ENCODE results near the gene GSTM3. TPM values are rescaled to one million over a fixed set of nuclear protein-coding genes. Genes with fewer than 3 reads are reported as not detected.

The GSTM3 gene
- total RNA-seq: 48.0 TPM

GRCh38 chr1:109740615-109741373, at the start of gene GSTM3:
TSS of gene GSTM3 (minus strand) at chr1:109741038. CDS start at chr1:109740287, 751 bp downstream.
- no peak for DNase-seq

- DNase-seq: no peak
Observed at GRCh38 chr1:109790329-109790728, 49.5 kb upstream of the GSTM3 start.

GRCh38 chr1:109789551-109790180, 48.8 kb upstream of the GSTM3 start:
- no peak for DNase-seq

GRCh38 chr1:109788695-109789521, 48.1 kb upstream of the GSTM3 start:
- no peak for DNase-seq

- no peak for DNase-seq
Observed at GRCh38 chr1:109787845-109788601, 47.2 kb upstream of the GSTM3 start.

GRCh38 chr1:109787211-109787844, 46.5 kb upstream of the GSTM3 start:
- DNase-seq: no peak

GRCh38 chr1:109786531-109787021, 45.7 kb upstream of the GSTM3 start:
- no peak for DNase-seq

GRCh38 chr1:109786112-109786480, 45.3 kb upstream of the GSTM3 start:
- no peak for DNase-seq

GRCh38 chr1:109785446-109786111, 44.7 kb upstream of the GSTM3 start:
- no peak for DNase-seq

GRCh38 chr1:109784551-109785252, 43.9 kb upstream of the GSTM3 start:
- DNase-seq: no peak

GRCh38 chr1:109783436-109783835, 42.6 kb upstream of the GSTM3 start:
- DNase-seq: no peak

GRCh38 chr1:109782927-109783326, 42.1 kb upstream of the GSTM3 start:
- DNase-seq: no peak

GRCh38 chr1:109782514-109782913, 41.7 kb upstream of the GSTM3 start:
- peak; percentile 83 for DNase-seq

GRCh38 chr1:109781806-109782205, 41.0 kb upstream of the GSTM3 start:
- DNase-seq: no peak

GRCh38 chr1:109780982-109781381, 40.1 kb upstream of the GSTM3 start:
- DNase-seq: no peak

- DNase-seq: no peak
Observed at GRCh38 chr1:109777980-109778625, 37.3 kb upstream of the GSTM3 start.

- DNase-seq: no peak
Observed at GRCh38 chr1:109777436-109777835, 36.6 kb upstream of the GSTM3 start.

GRCh38 chr1:109776911-109777310, 36.1 kb upstream of the GSTM3 start:
- DNase-seq: peak; percentile 93

- DNase-seq: no peak
Observed at GRCh38 chr1:109776206-109776835, 35.5 kb upstream of the GSTM3 start.

Data from tongue (tissue), 2 donors.